Endothelial cell of umbilical vein (primary cell): Measurements from ENCODE around the gene PROCA1. TPM values are rescaled to one million over a fixed set of nuclear protein-coding genes. Genes with fewer than 3 reads are reported as not detected.

Experiments
- BruUV-seq: library from RNA; stranded (reverse); fragments of 400-500 nt; replicated peaks from 2 replicates; lab custom pipeline; 2021; lab: Mats Ljungman, UMichigan
- CTCF ChIA-PET: fragments of 300-600, 350-600 bp; sonication (Branson Sonifier 250); formaldehyde crosslinking; loops from one replicate; lab custom pipeline; 2021; ENCODE audit warnings: antibody characterized with exemption, inconsistent platforms; lab: Charles Lee
- POLR2A ChIA-PET: fragments of 300-600, 350-600 bp; sonication (Branson Sonifier 250); formaldehyde crosslinking; loops from one replicate; lab custom pipeline; 2021; ENCODE audit warnings: antibody characterized with exemption, inconsistent platforms; lab: Charles Lee
- DNase-seq: peaks from one replicate; pipeline ENCODE4 v3.0.0-alpha.2; 2011; ENCODE audit warnings: low read depth, low spot score
- FAIRE-seq: peaks from 2 replicates; lab custom pipeline; 2011; peaks lifted over from hg19 to GRCh38; lab: Jason Lieb, UNC
- H2AFZ ChIP-seq: 2 replicates; pipeline ENCODE4 v1.6.0; 2012; ENCODE audit warnings: low read depth, low read length, control low read depth, inconsistent platforms
- H3K27ac ChIP-seq: 2 replicates; pipeline ENCODE4 v1.5.1; 2011; ENCODE audit warnings: low read depth, mild to moderate bottlenecking, control low read depth, low read length, moderate library complexity; ENCODE audit not compliant: insufficient read depth
- H3K27me3 ChIP-seq, 2 experiments: 2 replicates each; pipeline versions ENCODE4 v1.6.0 to v1.6.1; 2011; ENCODE audit warnings: low read length in 2 of 2, mixed read lengths in 1 of 2; ENCODE audit not compliant: control insufficient read depth in 2 of 2, insufficient read depth in 2 of 2
- H3K36me3 ChIP-seq, 2 experiments: 2 replicates in 1 of 2; 3 replicates in 1 of 2; pipeline ENCODE4 v1.5.1; 2011; ENCODE audit warnings: low read length in 2 of 2, mild to moderate bottlenecking in 1 of 2, moderate library complexity in 1 of 2; ENCODE audit not compliant: control insufficient read depth in 2 of 2, insufficient read depth in 2 of 2; ENCODE audit errors: extremely low read depth in 1 of 2
- H3K4me1 ChIP-seq: 3 replicates; pipeline ENCODE4 v1.5.1; 2011; ENCODE audit warnings: mild to moderate bottlenecking, low read length; ENCODE audit not compliant: control insufficient read depth, insufficient read depth; ENCODE audit errors: extremely low read depth
- H3K4me2 ChIP-seq: 2 replicates; pipeline ENCODE4 v1.6.1; 2011; ENCODE audit warnings: low read length, control low read depth, mixed read lengths; ENCODE audit not compliant: insufficient read depth
- H3K4me3 ChIP-seq, 3 experiments: fragments of 200-600 bp in 1 of 3; sonication (generic), shearing (Covaris generic) in 1 of 3; replicated peaks in 1 of 3; 2 replicates each; pipeline ENCODE4 v1.5.1; 2011 to 2016; ENCODE audit warnings: control low read depth in 3 of 3, low read length in 3 of 3, mild to moderate bottlenecking in 2 of 3, inconsistent platforms in 1 of 3, low read depth in 1 of 3, moderate library complexity in 1 of 3; ENCODE audit not compliant: insufficient read depth in 1 of 3
- H3K79me2 ChIP-seq: 2 replicates; pipeline ENCODE4 v1.6.0; 2012; ENCODE audit warnings: low read length, inconsistent platforms; ENCODE audit not compliant: control insufficient read depth, insufficient read depth
- H3K9ac ChIP-seq: replicated peaks from 2 replicates; pipeline ENCODE3; 2011; ENCODE audit warnings: low read length, control low read depth; ENCODE audit not compliant: insufficient read depth; ENCODE audit errors: extremely low read depth
- H3K9me1 ChIP-seq: replicated peaks from 3 replicates; pipeline ENCODE4 v1.6.0; 2011; ENCODE audit warnings: mild to moderate bottlenecking, low read length; ENCODE audit not compliant: control insufficient read depth, insufficient read depth; ENCODE audit errors: extremely low read depth
- H3K9me3 ChIP-seq: replicated peaks from 2 replicates; pipeline ENCODE4 v1.5.1; 2012; ENCODE audit warnings: low read length, inconsistent platforms; ENCODE audit not compliant: control insufficient read depth, insufficient read depth
- H4K20me1 ChIP-seq: replicated peaks from 2 replicates; pipeline ENCODE3; 2011; ENCODE audit warnings: mild to moderate bottlenecking, low read length; ENCODE audit not compliant: control insufficient read depth, insufficient read depth; ENCODE audit errors: extremely low read depth
- CTCF ChIP-seq, 2 donors: IDR thresholded peaks; 1 replicate in 1 of 2; 2 replicates in 1 of 2; pipeline ENCODE4 v1.5.1; 2011; ENCODE audit warnings: low read length in 2 of 2, mild to moderate bottlenecking in 2 of 2, moderate library complexity in 2 of 2, control low read depth in 1 of 2, inconsistent platforms in 1 of 2, low read depth in 1 of 2; ENCODE audit not compliant: insufficient read depth in 1 of 2; ENCODE audit errors: extremely low read depth in 1 of 2
- EZH2 ChIP-seq: IDR thresholded peaks from 2 replicates; pipeline ENCODE4 v1.6.1; 2012; ENCODE audit warnings: borderline replicate concordance, low read depth, mild to moderate bottlenecking, moderate library complexity, low read length, inconsistent platforms; ENCODE audit not compliant: severe bottlenecking
- GATA2 ChIP-seq: IDR thresholded peaks from 2 replicates; pipeline ENCODE4 v1.7.0; 2011; ENCODE audit warnings: low read depth, mild to moderate bottlenecking, moderate library complexity, mixed read lengths, low read length; ENCODE audit not compliant: insufficient read length, insufficient read depth
- MYC ChIP-seq: IDR thresholded peaks from one replicate; pipeline ENCODE4 v1.6.1; 2011; ENCODE audit warnings: mild to moderate bottlenecking, low read depth, low read length
- dilution Hi-C: fragments of 300-500 bp; cut with MboI; formaldehyde crosslinking; loops from one replicate; pipeline ENCODE4 v1.15.0; 2019; ENCODE audit warnings: low sequenced_read_pairs; ENCODE audit not compliant: extremely low pct_ligation_motif_present
- intact Hi-C: fragments of 100-400 bp; cut with micrococcal nuclease; formaldehyde crosslinking; loops from one replicate; pipeline ENCODE4 v1.10.0; 2022
- polyA plus RNA-seq, 4 experiments: library from polyadenylated mRNA; depleted of rRNA in 3 of 4; stranded (reverse) in 3 of 4; unstranded in 1 of 4; fragments of >200 nt; gene quantifications; 2 replicates each; pipeline versions ENCODE4 v1.2.1 to v1.2.3, GENCODE V29; 2011 to 2012; ENCODE audit warnings: missing spikeins in 1 of 4
- total RNA-seq: library from RNA; stranded (reverse); gene quantifications from 2 replicates; pipeline ENCODE4 v1.2.3, GENCODE V29; 2021

The PROCA1 gene
- total and polyA plus RNA-seq, 2 donors (not counting 3 experiments of a cell fraction or from before 2014, with no cell fraction given), result 2.0 to 2.1 TPM

GRCh38 chr17:28712705-28713415, 1.2 kb upstream of the PROCA1 start:
- H3K4me1 ChIP-seq, result peaks cover 15% of the 10 kb centered on the region
- H3K4me3 ChIP-seq, result no peak overlapping the region
- BruUV-seq, result no TSS peak
- H3K36me3 ChIP-seq, result peaks cover 0 to 11% of the 10 kb centered on the region in 2 experiments
- no peak for FAIRE-seq
- H2AFZ ChIP-seq, result no peak overlapping the region
- no peaks in the 10 kb centered on the region for H3K9me3 ChIP-seq
- DNase-seq, result no peak
- no peaks in the 10 kb centered on the region for H3K27me3 ChIP-seq
- peaks cover 6% of the 10 kb centered on the region for H3K79me2 ChIP-seq
- no peaks in the 10 kb centered on the region for H4K20me1 ChIP-seq
- no peak overlapping the region for H3K27ac ChIP-seq
- H3K9ac ChIP-seq, result no peak overlapping the region
- ChIA-PET CTCF (interaction anchor here (1.0 to 5.2 kb wide), 2 partner anchors 14 to 37 kb away, joined by 5 to 21 read pairs; partner anchors contain the start of gene TLCD1), POLR2A (no interaction called here)
- no peak overlapping the region for H3K4me2 ChIP-seq
- TF ChIP-seq MYC (no peak), GATA2 (no peak), EZH2 (no peak), CTCF (IDR thresholded peaks at IDR 0.05; ENCODE audit: extremely low read depth in 1 of 2, insufficient read depth in 1 of 2, low read depth in 1 of 2, low read length in 2 of 2) (no peak)
- no peaks in the 10 kb centered on the region for H3K9me1 ChIP-seq
- dilution Hi-C loops (no loop called here), intact Hi-C loops (loop anchor here (5.0 kb wide), 1 partner anchor 51 kb away; the partner anchor contains the start of genes SDF2 and SUPT6H)
